NCI-H526 (cell line): ENCODE measurements around the gene DPP9.
"Not testable (repeated sequence)": the region's sequence is repeated elsewhere in the genome, so short reads cannot be mapped to it uniquely, and the experiment has no call there.

Source experiments
- DNase-seq, 2 experiments: peaks; one replicate each; lab custom pipeline; 2025; lab: John Stamatoyannopoulos, UW

The DPP9 gene

GRCh38 chr19:4723595-4724514 lies at the start of gene DPP9:
DPP9 (minus strand) TSS chr19:4723842; CDS start chr19:4719906, 3,936 bp downstream.
- DNase-seq: peak; percentile 90 to 96

- no peak for DNase-seq
These were observed 49.5 kb upstream of the DPP9 start for GRCh38 chr19:4773047-4773640.

DNA sequence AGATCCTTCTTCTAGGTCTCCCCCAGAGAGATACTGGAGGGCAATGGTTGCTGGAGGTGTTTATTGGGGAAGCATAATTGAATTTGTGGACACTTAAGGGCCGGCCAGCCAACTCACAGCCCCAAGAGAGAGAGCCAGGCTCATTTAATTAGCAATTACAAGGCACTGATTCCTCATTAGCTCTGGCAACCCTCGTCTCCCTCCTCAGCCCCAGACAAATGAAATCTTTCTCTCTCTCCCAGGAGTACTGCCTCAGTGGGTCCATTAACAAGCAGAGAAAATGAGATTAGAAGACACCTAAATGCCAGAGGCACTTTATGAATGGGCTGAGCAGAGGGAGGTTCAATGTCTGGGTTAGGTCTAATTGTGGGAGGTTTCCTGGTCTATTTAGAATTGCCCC lies 48.9 kb upstream of the DPP9 start:
- DNase-seq: no peak

GRCh38 chr19:4768934-4769777 lies 45.5 kb upstream of the DPP9 start:
- peak; percentile 59 to 81 for DNase-seq

DNA sequence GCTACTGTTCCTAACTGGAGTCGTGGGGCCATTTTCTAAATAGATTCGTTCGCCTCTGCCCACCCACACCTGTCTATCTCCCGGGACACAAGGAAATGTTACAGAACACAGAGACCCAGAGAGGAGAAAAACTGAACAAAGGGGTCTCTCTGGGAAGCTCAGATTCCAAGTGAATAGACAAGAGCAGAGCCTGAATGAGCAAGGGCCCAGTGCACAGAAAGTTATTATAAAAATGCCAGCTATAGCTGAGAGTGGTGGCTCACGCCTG lies 40.7 kb upstream of the DPP9 start:
- DNase-seq: no peak

DNA sequence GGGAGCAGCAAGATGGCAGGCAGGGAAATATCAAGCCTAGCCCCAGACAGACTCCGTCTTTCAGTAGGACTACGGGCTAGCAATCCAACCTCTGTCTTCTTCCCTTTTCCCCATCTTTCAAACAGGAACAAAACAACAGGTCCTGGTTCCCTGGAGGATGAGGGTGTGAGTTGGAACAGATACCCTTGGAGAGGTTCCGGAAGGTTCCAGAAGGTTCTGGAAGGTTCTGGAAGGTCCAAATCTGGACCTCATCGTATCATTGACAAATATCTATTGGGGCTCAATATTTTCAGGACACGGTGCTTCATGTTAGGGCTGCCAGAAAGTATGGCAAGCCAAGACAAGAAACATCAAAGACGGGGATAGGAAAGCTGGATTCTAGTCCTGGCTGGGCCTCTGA lies 39.4 kb upstream of the DPP9 start:
- no peak for DNase-seq

GRCh38 chr19:4760285-4760650 lies 36.6 kb upstream of the DPP9 start:
- no peak for DNase-seq

DNA sequence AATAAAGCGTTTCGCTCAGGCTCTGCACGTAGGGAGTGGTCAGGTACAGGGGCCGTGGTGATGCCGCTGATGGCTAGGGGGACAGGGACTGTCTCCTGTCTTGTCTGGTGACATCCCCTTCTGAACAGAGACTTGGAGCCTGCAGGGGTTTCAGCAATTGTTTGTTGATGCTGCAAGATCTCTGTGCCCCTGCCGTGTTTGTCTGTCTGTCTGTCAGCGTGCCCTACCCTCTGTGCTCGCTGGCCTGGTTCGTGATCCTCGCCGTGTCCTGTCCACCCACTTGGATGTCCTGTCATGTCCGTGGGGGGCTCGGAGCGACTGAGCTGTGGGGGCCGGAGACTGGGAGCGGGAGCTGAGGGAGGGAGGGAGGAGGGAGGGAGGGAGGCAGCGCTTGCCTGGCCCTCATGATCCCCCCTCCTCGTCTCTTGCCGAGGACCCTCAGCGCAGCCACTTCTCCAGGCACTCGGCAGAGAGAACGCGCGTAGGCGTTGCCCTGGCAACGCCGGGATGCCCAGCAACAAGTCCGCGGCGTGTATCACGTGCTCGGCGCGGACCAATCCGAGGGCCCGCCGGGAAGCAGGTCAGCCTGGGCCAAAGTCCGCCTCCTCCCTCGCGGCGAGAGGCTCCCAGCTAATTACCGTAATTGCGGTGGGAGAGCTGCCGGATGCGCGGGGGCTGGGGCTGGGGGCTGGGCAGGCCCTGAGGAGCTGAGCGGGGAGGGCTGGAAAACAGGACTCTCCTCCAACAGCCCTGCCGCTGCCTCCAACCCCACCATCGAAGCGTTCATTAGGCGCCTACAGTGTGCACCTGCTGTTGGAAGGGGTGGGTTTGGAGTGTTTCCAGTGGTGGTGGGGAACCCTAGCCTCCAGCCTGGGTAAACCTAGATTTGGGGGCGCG lies 36.0 kb upstream of the DPP9 start:
- DNase-seq: peak; percentile 78 to 93

DNA sequence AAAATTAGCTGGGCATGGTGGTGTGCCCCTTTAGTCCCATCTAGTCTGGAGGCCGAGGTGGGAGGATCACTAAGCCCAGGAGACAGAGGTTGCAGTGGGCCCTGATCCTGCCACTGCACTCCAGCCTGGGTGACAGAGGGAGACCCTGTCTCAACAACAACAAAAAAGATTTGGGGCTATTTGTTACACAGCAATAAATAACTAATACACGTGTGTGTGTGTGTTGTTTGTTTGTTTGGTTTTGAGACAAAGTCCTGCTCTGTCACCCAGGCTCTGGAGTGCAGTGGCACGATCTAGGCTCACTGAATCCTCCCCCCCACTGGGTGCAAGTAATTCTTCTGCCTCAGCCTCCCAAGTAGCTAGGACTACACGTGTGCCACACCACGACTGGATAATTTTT lies 35.0 kb upstream of the DPP9 start:
- no peak for DNase-seq

GRCh38 chr19:4758082-4758481 lies 34.4 kb upstream of the DPP9 start:
- DNase-seq: no peak

DNA sequence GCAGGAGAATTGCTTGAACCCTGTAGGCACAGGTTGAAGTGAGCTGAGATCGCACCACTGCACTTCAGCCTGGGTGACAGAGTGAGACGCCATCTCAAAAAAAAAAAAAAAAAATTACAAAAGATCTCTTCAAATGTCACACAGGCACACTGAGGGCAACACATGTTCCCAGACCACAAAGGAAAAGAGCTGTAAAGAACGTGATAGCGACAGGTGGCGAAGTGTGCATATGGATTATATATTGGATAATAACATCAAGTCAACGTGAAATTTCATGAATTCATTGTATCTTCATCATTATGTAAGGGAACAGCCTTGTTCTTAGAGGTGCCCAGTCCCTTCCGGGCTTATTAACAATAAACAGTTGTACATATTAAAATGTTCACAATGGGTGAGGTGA lies 31.8 kb upstream of the DPP9 start:
- no peak for DNase-seq

GRCh38 chr19:4754248-4754647 lies 30.6 kb upstream of the DPP9 start:
- DNase-seq: peak; percentile 14 to 23

DNA sequence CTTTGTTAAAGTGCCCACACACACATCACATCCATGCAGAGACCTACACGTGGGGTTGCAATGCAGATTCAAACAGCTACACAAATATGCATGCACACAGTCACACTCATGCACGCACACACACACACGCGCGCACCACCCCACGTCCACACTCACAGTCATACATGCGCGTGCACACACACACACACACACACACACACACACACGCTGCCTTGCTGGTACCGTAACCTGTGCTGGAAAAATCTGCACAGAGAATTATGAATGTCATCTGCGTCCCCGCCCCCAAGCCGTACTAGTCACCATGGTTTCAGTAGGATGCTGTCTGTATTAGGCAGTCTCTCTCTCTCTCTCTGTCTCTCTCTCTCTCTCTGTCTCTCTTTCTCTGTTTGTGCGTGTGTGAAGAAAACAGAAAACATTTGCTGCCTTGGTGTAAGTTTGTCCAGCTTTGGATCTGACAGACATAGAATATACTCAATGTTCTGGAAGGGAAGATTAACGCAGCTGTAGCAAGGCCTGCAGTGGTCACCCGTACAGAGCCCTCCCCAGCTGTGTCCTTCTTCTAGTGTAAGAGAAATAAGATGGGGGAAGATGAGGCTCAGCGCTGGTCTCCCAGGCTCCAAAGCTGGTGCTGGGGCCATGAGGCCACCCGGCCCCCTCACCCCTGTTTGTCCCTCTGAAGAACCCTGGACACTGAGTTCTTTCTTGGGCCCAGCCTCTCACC lies 26.4 kb upstream of the DPP9 start:
- DNase-seq: no peak

- no peak for DNase-seq
These were observed 24.9 kb upstream of the DPP9 start for GRCh38 chr19:4748589-4748988.

DNA sequence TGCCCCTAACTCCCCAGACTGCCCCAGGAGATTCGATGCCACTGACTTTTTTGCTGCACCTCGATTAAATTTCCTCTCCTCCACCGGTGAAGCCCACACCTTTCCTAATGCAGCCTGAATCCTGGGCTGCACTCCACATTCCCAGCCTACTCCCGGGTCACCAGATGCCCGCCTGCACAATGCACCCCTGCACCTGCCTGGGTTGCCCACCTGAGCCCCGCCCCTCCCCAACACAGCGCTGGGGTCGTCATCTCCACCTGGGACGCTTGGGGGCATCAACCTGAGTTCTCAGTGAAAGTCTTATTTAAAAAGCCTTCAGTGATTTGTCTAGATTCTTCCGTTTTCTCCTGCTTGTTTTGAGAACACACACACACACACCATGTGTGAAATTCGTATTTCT lies 24.5 kb upstream of the DPP9 start:
- no peak for DNase-seq

DNA sequence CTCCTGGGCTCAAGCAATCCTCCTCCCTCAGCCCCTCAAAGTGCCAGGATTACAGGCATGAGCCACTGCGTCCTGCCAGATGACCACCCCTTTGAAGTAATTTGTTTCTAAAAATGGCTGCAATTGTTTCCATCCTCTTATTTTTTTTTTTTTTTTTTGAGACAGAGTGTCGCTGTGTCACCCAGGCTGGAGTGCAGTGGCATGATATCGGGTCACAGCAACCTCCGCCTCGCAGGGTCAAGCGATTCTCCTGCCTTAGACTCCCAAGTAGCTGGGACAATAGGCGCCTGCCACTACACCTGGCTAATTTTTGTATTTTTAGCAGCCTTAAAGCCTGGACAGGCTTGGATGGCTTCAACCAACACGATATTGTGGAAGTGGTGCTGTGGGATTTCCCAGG lies 22.3 kb upstream of the DPP9 start:
- no peak for DNase-seq

- not testable (repeated sequence) for DNase-seq
These were observed 21.5 kb upstream of the DPP9 start for GRCh38 chr19:4745175-4745574.

DNA sequence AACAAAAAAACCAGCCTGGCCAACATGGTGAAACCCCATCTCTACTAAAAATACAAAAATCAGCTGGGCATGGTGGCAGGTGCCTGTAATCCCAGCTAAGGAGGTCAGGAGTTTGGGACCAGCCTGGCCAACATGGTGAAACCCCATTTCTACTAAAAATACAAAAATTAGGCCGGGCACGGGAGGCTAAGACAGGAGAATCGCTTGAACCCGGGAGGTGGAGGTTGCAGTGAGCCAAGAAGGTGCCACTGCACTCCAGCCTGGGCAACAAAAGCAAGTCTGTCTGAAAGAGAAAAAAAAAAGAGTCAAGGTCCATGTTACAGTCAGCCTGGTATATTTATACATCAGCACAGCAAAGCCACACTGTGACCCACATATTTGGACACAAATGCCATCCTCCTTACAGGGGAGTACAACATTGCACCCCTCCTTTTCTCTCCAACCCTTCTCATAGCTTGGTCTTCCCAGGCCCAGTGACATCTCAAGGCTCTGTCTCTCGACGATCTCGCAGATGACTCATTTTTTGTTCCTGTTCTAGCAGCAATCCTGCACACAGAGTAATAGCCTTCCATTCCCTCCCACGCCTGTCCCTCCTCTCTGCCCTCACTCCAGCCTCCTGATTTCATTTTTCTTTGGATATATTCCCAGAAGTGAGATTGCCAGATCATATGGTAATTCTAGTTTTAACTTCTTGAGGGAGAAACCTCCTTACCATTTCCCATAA lies 21.0 kb upstream of the DPP9 start:
- DNase-seq: no peak

DNA sequence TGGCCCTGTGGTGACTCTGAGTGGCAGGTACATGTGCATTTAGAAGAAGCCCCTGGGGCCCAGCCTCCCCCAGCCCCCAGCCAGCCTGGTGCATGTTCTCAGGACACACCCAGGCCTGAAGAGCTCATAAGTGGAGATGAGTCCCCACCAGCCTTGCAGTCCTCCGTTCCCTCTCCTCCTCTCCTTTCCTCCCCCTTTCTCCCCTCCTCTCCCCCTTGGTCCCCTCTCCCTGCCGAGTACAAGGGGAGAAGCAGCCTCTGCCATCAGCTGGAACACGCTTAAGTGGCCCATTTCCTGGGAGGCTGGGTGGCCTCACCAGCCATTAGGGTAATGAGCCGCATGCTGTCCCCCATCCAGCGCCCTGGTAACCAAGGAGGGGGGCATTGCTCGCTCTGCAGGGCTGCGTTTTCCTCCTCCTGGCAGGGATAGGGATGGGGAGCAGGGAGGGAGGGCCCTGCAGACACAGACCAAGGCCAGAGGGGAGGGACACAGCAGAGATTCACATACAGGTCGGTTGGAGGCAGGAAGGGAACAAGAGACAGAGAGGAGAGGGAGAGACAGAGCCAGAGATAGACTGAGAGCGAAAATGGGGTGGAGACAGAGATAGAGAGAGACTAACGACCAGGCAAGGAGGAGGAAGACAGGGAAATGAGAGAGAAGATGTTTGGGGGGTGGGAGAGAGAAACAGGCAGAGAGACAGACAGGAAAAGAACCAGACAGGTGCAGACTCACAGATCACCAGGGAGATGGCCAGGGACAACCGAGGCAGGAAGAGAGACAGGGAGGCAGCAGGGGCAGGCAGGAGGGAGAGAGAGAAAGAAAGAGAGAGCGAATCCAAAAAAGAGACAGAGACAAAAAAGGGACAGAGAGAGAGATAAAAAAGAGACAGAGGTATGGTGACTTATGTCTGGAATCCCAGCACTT lies 19.3 kb upstream of the DPP9 start:
- DNase-seq: peak in 1 of 2 experiments; percentile 11
